Kidney capillary endothelial cell (primary cell): ENCODE results near the gene FANCC.

Experiments used
- DNase-seq: peaks from one replicate; pipeline ENCODE4 v3.0.0-alpha.2; 2018; ENCODE audit warnings: low spot score

Gene FANCC

DNA sequence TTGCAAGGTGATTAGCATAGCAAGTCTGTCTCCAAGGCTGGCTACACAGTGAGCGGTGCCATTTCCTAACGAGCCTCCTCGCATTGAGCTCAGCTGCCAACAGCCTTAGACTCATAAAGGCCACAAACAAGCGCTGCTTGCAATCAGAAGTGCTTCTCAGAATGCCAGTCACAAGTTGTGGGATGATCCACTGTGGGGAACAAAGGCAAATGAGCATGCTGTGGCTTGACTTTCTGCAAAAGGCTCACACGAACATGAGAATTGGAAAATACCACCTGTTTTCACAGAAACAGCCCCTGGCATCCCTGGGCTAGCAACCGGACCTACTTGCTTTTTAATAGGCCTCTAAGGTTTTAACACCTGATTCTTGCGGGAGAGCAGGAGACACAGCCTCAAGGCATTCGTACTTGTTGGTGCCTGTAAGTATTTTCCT is 215.5 kb downstream of the FANCC start:
- DNase-seq, result no peak

GRCh38 chr9:95101326-95101725 is 216.2 kb downstream of the FANCC start:
- DNase-seq, result no peak

- DNase-seq, result no peak
Observed at GRCh38 chr9:95100071-95100627, 217.4 kb downstream of the FANCC start.

- DNase-seq, result no peak
Observed at GRCh38 chr9:95099321-95100070, 218.0 kb downstream of the FANCC start.

DNA sequence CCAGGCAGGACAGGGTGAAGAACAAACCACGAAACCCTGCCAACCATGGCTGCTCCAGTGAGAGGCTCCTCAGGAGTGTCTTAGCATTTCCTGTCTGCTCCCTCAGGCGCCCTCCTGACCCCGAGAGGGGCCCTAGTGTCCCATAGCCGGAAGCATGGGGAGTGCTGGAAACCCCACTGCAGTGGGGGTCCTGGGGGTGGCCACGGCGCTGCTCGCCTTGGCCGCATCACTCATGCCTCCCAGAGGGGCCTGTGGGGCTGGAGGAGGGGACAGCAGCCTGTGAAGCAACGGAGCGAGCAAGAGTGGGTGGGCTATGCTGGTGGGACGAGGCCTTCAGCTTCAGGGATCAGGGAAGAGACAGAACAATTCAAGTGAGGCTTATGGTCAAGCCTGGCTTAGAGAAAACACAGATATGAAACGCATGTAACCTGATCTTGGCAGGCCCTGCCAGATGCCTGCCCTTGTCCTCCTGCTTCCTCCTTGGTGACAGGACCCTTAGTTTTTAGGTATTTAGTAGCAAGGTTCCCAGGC is 219.1 kb downstream of the FANCC start:
- DNase-seq, result no peak

GRCh38 chr9:95097279-95097678 is 220.2 kb downstream of the FANCC start:
- DNase-seq, result no peak

GRCh38 chr9:95096807-95097206 is 220.7 kb downstream of the FANCC start:
- no peak for DNase-seq

DNA sequence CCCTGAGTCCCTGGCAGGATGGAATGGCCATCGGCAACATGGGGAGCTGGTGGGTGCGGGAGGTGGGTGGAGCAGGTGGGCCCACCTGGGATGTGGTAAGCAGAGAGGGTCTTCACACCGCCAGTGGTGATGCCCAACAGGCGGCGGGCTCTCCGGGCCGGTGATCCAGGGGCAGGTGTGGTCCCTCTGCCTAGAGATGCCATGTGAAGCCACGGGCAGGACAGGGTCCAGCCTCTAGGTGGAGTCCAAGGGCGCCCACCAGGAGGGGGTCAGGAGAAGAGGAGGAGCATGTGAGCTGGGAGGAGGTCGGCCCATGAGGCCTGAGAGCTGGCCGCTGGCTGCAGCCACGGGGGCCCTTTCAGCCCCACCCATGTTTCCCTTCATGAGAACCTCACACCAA is 221.1 kb downstream of the FANCC start:
- no peak for DNase-seq

GRCh38 chr9:95095641-95096355 is 221.7 kb downstream of the FANCC start:
- DNase-seq, result no peak

DNA sequence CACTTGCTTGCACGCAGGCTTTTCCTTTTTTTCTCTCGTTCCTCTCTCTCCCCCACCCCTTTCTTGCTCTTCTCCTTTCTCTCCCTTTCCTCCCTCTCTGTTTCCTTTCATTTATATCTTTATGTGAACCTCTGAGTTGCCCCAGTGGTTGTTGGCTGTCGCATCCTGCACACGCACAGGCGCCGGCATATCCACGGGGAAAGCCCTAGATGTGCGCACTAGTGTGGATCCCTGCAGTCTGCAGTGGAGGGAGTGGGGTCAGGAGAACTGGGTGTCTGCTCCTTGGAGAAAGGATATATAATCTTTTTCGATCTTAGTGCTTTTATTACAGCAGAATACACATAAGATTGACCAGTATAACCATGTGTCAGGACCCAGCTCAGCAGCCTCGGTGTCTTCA is 223.5 kb downstream of the FANCC start:
- no peak for DNase-seq

DNA sequence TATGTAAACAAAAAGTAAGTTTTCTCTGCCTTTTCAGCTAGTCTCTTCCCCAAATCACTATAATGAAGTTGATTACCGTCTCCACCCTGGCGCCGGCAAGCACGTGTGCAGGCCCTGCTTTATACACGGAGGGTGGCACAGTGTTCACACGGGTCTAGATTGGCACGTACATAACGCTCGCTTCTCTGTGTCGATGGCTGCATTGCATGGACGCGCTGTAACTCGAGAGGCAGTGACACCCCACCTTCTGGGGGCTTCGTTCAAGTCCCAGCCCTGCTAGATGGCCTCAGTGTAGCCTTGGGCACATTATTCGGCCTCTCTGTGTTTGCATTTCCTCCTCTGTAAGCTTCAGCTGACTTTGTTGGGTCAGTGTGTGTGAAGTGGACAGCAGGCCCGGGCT is 223.9 kb downstream of the FANCC start:
- no peak for DNase-seq

DNA sequence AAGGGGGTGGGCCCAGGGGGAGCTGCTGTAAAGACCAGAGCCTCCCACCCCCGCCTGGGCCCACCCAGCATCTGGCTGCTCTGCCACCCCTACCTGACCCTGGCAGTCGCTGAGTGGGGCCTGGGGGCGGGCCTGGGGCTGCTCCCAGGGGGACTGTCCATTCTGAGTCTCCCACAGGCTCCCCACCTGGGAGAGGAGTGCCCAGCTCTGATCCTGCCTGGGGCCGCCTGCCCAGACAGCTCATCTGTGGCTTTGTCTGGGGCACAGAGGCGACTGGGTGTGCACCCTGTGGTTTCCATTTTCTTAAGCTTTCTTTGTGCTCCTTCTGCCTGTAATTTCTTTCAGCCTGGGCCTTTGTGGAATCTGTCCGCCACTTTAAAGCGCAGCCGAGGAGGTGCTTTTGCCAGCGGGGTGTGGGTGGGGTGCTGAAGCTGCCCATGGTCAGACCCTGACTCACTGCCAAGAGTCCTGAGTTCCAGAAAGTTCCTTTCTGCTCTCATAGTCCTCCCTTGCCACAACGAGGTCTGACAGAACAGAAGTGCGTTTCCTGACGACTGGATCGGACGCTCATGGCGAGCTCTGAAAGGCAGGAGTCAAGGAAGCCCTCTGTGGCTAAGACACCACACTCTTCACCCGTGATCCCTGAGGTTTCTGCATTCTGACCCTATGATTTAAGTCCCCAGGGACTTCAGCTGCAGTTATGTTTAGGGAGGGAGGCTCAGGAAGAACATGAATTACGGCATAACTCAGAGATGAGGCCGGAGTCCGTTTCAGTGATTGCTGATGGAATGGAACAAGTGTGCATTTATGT is 225.0 kb downstream of the FANCC start:
- DNase-seq, result no peak

DNA sequence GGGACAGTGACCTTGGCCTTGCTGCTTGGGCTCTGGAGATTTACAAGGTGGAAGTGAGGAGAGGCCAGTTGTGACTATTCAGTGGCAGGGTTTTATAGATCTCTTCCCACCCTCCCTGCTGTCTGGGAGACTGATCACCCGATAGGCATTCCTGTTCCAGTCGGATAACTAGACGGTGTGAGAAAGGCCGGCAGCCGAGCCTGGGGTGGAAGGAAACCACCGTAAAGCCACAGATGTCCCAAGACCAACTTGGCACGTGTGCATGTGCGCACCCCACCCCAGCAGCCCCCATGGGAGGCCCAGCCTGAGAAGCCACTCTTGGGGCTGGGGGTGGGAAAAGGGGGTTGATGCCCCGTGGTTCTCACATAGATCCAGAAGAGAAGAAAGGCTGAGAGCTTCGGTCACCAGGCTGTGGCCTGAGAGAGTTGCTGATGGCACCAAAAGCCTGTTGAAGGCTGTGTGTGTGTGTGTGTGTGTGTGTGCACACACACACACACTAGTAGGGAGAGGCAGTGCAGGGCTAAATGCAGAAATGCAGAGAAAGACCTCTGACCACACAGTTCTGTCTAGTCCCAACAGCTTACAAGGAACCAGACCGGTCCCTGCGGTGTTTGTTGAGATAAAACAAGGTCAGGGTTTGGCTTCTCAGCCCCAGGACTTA is 225.8 kb downstream of the FANCC start:
- DNase-seq, result no peak

DNA sequence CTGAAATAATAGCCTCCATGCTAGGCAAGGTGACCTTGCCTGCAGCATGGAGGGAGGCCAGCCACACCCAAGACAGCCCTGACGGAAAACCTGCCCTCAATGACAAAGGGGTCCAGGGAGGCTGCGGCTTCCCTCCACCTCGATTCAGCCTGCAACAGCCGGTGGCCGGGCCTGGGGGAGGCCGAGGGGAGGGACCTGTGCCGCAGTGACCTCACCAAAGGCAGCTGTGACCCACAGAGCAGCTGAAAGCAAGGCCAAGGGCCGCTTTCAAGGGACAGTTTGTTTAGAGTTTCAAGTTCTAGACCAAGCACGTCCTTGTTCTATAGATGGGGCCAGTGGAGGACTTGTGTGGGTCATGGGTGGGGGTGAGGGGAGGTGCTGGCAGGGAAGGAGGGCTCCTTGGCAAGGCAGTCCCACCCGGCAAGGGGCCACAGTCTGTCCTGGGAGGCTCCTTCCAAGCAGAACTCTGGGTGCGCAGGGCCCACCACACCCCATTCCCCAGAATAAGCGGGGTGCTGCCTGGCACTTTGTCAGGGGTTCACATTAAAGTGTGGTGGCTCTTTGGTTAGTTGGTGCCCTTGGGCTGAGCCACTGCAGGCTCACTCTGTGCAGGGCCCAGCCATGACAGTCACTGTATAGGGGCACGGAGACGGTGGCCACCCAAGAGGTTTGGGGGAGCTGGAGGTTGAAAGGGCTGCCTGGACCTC is 226.5 kb downstream of the FANCC start:
- DNase-seq, result no peak

- DNase-seq, result no peak
Observed at GRCh38 chr9:95090023-95090791, 227.3 kb downstream of the FANCC start.

DNA sequence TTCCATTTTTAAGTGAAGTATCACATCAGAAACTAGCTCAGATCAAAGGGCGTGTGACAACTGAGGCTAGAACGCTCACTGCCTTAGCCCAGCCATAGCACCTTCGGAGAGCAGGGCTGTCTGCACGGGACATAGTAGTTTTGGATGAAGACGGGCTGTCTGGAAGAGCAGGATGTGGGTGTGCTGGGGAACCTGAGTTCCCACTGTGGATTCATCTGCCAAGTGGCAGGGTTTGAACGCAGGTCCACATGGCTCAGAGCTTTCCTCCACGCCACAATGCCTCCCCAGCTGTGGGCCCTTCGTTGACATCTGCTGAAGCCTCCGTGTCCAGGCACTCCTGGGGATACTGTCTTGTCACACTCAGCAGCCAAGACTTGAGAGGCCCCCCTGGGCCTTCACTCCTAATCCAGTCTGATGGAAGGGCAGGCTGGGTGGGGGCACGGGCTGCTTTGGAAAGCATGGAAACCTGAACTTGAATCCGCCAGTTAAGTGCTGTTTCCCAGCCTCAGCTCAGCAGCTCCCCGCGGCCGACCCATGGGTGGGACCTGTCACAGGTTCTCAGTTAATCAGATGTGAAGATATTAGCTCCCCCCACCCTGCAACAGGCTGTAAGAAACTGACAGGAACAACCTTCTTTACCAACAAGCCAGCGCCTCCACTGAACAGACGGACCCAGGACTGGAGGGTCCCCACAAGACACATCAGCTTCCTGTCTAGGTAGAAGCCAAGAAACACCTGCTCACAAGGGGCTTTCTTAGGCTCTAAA is 228.1 kb downstream of the FANCC start:
- no peak for DNase-seq

- DNase-seq, result no peak
Observed at GRCh38 chr9:95088421-95089161, 228.9 kb downstream of the FANCC start.

GRCh38 chr9:95087659-95088242 is 229.8 kb downstream of the FANCC start:
- no peak for DNase-seq
